WTC11 (cell line): ENCODE data around the gene RPL26. TPM values are rescaled to one million over a fixed set of nuclear protein-coding genes. Genes with fewer than 3 reads are reported as not detected.

Source experiments
- ATAC-seq: fragments of 200-7000 bp; cut with Tn5 transposase; 2 replicates; pipeline ENCODE4 v1.10.0; 2021; ENCODE audit warnings: mild to moderate bottlenecking, moderate library complexity
- Bru-seq: library from RNA; stranded (reverse); fragments of 400-500 nt; gene quantifications from one replicate; lab custom pipeline; 2021; lab: Mats Ljungman, UMichigan
- CTCF ChIA-PET: fragments of 300-600 bp; sonication (Branson Sonifier 250); formaldehyde crosslinking; loops from one replicate; lab custom pipeline; 2021; ENCODE audit warnings: antibody characterized with exemption; lab: Charles Lee
- POLR2A ChIA-PET: fragments of 350-600 bp; sonication (Branson Sonifier 250); formaldehyde crosslinking; loops from one replicate; lab custom pipeline; 2021; ENCODE audit warnings: antibody characterized with exemption; lab: Charles Lee
- DNase-seq: peaks from one replicate; pipeline ENCODE4 v3.0.0; 2021; ENCODE audit warnings: low spot score
- H3K27ac Mint-ChIP-seq: 2 replicates; pipeline ENCODE4 v1.8.0; 2021; ENCODE audit warnings: mixed read lengths
- H3K27me3 Mint-ChIP-seq: 2 replicates; pipeline ENCODE4 v1.8.0; 2021; ENCODE audit warnings: low read depth, mild to moderate bottlenecking, moderate library complexity, mixed read lengths
- H3K36me3 Mint-ChIP-seq: 2 replicates; pipeline ENCODE4 v1.8.0; 2021; ENCODE audit warnings: mixed read lengths
- H3K4me1 Mint-ChIP-seq: 2 replicates; pipeline ENCODE4 v1.8.0; 2022; ENCODE audit warnings: mixed read lengths
- H3K4me3 Mint-ChIP-seq: 2 replicates; pipeline ENCODE4 v1.8.0; 2021; ENCODE audit warnings: mild to moderate bottlenecking, moderate library complexity, mixed read lengths
- H3K9me3 Mint-ChIP-seq: 2 replicates; pipeline ENCODE4 v1.8.0; 2021; ENCODE audit warnings: mixed read lengths
- ATF1 ChIP-seq: sonication (generic); formaldehyde crosslinking; IDR thresholded peaks from 2 replicates; pipeline ENCODE4 v1.8.1; 2023; ENCODE audit warnings: mild to moderate bottlenecking, moderate library complexity, missing genetic modification reagents
- CTCF ChIP-seq: fragments of 200-600 bp; IDR thresholded peaks from 2 replicates; pipeline ENCODE4 v1.8.0; 2022; ENCODE audit warnings: antibody characterized with exemption
- ELF4 ChIP-seq: sonication (generic); formaldehyde crosslinking; IDR thresholded peaks from 2 replicates; pipeline ENCODE4 v1.8.1; 2022; ENCODE audit warnings: low read depth, mild to moderate bottlenecking, moderate library complexity, missing genetic modification reagents
- EMX1 ChIP-seq: fragments of 250-450 bp; sonication (Bioruptor Pico); IDR thresholded peaks from 2 replicates; pipeline ENCODE4 v1.8.0; 2021; ENCODE audit warnings: mild to moderate bottlenecking
- ERG ChIP-seq: fragments of 250-450 bp; sonication (Bioruptor Pico); IDR thresholded peaks from 2 replicates; pipeline ENCODE4 v1.8.0; 2021; ENCODE audit warnings: mild to moderate bottlenecking
- ETV6 ChIP-seq: sonication (generic); formaldehyde crosslinking; IDR thresholded peaks from 2 replicates; pipeline ENCODE4 v1.8.1; 2022; ENCODE audit warnings: mild to moderate bottlenecking, missing genetic modification reagents
- FOXK1 ChIP-seq: sonication (generic); formaldehyde crosslinking; IDR thresholded peaks from 2 replicates; pipeline ENCODE4 v1.8.0; 2022; ENCODE audit warnings: mild to moderate bottlenecking, moderate library complexity, missing genetic modification reagents
- GABPB1 ChIP-seq: sonication (generic); formaldehyde crosslinking; IDR thresholded peaks from 2 replicates; pipeline ENCODE4 v1.8.1; 2023; ENCODE audit warnings: mild to moderate bottlenecking, missing genetic modification reagents
- IRF1 ChIP-seq: sonication (generic); formaldehyde crosslinking; IDR thresholded peaks from 2 replicates; pipeline ENCODE4 v1.8.0; 2023; ENCODE audit warnings: missing genetic modification reagents
- MAX ChIP-seq: sonication (generic); formaldehyde crosslinking; IDR thresholded peaks from 2 replicates; pipeline ENCODE4 v1.8.0; 2022; ENCODE audit warnings: mild to moderate bottlenecking, missing genetic modification reagents
- MXD4 ChIP-seq: fragments of 250-450 bp; sonication (Bioruptor Pico); IDR thresholded peaks from 2 replicates; pipeline ENCODE4 v1.8.0; 2021; ENCODE audit warnings: mild to moderate bottlenecking, moderate library complexity, borderline replicate concordance
- MYBL2 ChIP-seq: sonication (generic); formaldehyde crosslinking; IDR thresholded peaks from 2 replicates; pipeline ENCODE4 v1.8.1; 2023; ENCODE audit warnings: mild to moderate bottlenecking, moderate library complexity, missing genetic modification reagents
- SOX15 ChIP-seq: fragments of 250-450 bp; sonication (Bioruptor Pico); IDR thresholded peaks from 2 replicates; pipeline ENCODE4 v1.9.0; 2021; ENCODE audit warnings: mild to moderate bottlenecking
- SP1 ChIP-seq: sonication (generic); formaldehyde crosslinking; conservative IDR thresholded peaks from 2 replicates; pipeline ENCODE4 v1.8.1; 2022; ENCODE audit warnings: missing genetic modification reagents
- TEAD4 ChIP-seq: sonication (generic); formaldehyde crosslinking; IDR thresholded peaks from 2 replicates; pipeline ENCODE4 v1.8.0; 2022; ENCODE audit warnings: mild to moderate bottlenecking, missing genetic modification reagents
- USF2 ChIP-seq: sonication (generic); formaldehyde crosslinking; IDR thresholded peaks from 2 replicates; pipeline ENCODE4 v1.8.1; 2023; ENCODE audit warnings: mild to moderate bottlenecking, missing genetic modification reagents, moderate library complexity
- ZBTB21 ChIP-seq: sonication (generic); formaldehyde crosslinking; IDR thresholded peaks from 2 replicates; pipeline ENCODE4 v1.8.1; 2023; ENCODE audit warnings: mild to moderate bottlenecking, missing genetic modification reagents, borderline replicate concordance
- ZBTB43 ChIP-seq: sonication (generic); formaldehyde crosslinking; IDR thresholded peaks from 2 replicates; pipeline ENCODE4 v1.8.1; 2023; ENCODE audit warnings: mild to moderate bottlenecking, missing genetic modification reagents
- ZMAT4 ChIP-seq: fragments of 250-450 bp; sonication (Bioruptor Pico); IDR thresholded peaks from 2 replicates; pipeline ENCODE4 v1.9.0; 2021; ENCODE audit warnings: mild to moderate bottlenecking
- ZNF425 ChIP-seq: fragments of 250-450 bp; sonication (Bioruptor Pico); conservative IDR thresholded peaks from 2 replicates; pipeline ENCODE4 v1.9.0; 2021; ENCODE audit warnings: mild to moderate bottlenecking
- long read RNA-seq, 3 experiments: library from RNA in 1 of 3; library from capped mRNA in 1 of 3; library from polyadenylated mRNA in 1 of 3; unstranded in 2 of 3; stranded (forward) in 1 of 3; transcript quantifications; one replicate each; pipeline ENCODE4 v2.0.0, GENCODE V29; 2021
- total RNA-seq: library from RNA; stranded (reverse); gene quantifications from 3 replicates; pipeline ENCODE4 v1.2.3, GENCODE V29; 2021

Gene RPL26
- total RNA-seq = 1,825 to 2,081 TPM (median 2,046 TPM) in 3 replicates
- percentile 100 among the genes with signal in this experiment for Bru-seq, nascent RNA
- long read RNA-seq, experiment 1, transcript RPL26-206 (4 exons, 763 nt) = minor isoform, 52 of 696 reads
- long read RNA-seq, experiment 1, transcript RPL26-214 (4 exons, 528 nt) = major isoform, 447 of 696 reads
- long read RNA-seq, experiment 1, transcript RPL26-209 (4 exons, 870 nt) = minor isoform, 84 of 696 reads
- long read RNA-seq, experiment 1, transcript RPL26-202 (2 exons, 456 nt) = minor isoform, 14 of 696 reads
- long read RNA-seq, experiment 1, partial matches to known transcripts = 56 of 696 reads
- long read RNA-seq, experiment 1, other reads (novel, unspliced or antisense) = 32 of 696 reads
- long read RNA-seq, experiment 2, transcript RPL26-214 (4 exons, 528 nt) = major isoform, 689 of 2,504 reads
- long read RNA-seq, experiment 2, transcript RPL26-202 (2 exons, 456 nt) = minor isoform, 25 of 2,504 reads
- long read RNA-seq, experiment 2, transcript RPL26-209 (4 exons, 870 nt) = minor isoform, 53 of 2,504 reads
- long read RNA-seq, experiment 2, transcript RPL26-206 (4 exons, 763 nt) = minor isoform, 32 of 2,504 reads
- long read RNA-seq, experiment 2, partial matches to known transcripts = 1,490 of 2,504 reads
- long read RNA-seq, experiment 2, other reads (novel, unspliced or antisense) = 207 of 2,504 reads
- long read RNA-seq, experiment 3, transcript RPL26-210 (4 exons, 563 nt) = minor isoform, 31 of 702 reads
- long read RNA-seq, experiment 3, transcript RPL26-206 (4 exons, 763 nt) = minor isoform, 129 of 702 reads
- long read RNA-seq, experiment 3, transcript RPL26-209 (4 exons, 870 nt) = major isoform, 468 of 702 reads
- long read RNA-seq, experiment 3, partial matches to known transcripts = 49 of 702 reads
- long read RNA-seq, experiment 3, other reads (novel, unspliced or antisense) = 19 of 702 reads

- H3K9me3 Mint-ChIP-seq = no peaks in the 10 kb centered on the region
- H3K27me3 Mint-ChIP-seq = no peaks in the 10 kb centered on the region
- peaks cover 48% of the 10 kb centered on the region for H3K36me3 Mint-ChIP-seq
- DNase-seq (peak; percentile 97), ATAC-seq (peak; percentile 91)
- ChIA-PET POLR2A (interaction anchor here (0.6 kb wide), 3 partner anchors 45 to 181 kb away, joined by 3 to 5 read pairs (median 3); no protein-coding TSS in a partner anchor), CTCF (interaction anchor here (0.6 to 2.1 kb wide), 30 partner anchors 10 to 583 kb away, joined by 3 to 27 read pairs (median 4); partner anchors contain the start of genes NDEL1, RANGRF and SLC25A35)
- peaks cover 48% of the 10 kb centered on the region for H3K4me1 Mint-ChIP-seq
- peak within 1 kb of the TSS; percentile 98 for H3K4me3 Mint-ChIP-seq
- peak within 1 kb of the TSS; percentile 98 for H3K27ac Mint-ChIP-seq
- TF ChIP-seq TEAD4 (CRISPR knock-in tag) (no peak; the same call in 1 of the 2 replicates), ELF4 (no peak), GABPB1 (CRISPR knock-in tag) (peak; percentile 47), EMX1 (CRISPR knock-in tag) (no peak), MAX (CRISPR knock-in tag) (peak; percentile 52), ZMAT4 (CRISPR knock-in tag) (peak; percentile 77; the same call in 1 of the 2 replicates), CTCF (peak; percentile 95), ERG (CRISPR knock-in tag) (no peak), IRF1 (CRISPR knock-in tag) (peak; percentile 45; the same call in 1 of the 2 replicates), MXD4 (no peak), SP1 (CRISPR knock-in tag) (peak; percentile 75), SOX15 (CRISPR knock-in tag) (no peak), ZNF425 (CRISPR knock-in tag) (no peak), FOXK1 (CRISPR knock-in tag) (peak; percentile 85), ATF1 (no peak), ETV6 (CRISPR knock-in tag) (peak; percentile 64; the same call in 1 of the 2 replicates), USF2 (CRISPR knock-in tag) (peak; percentile 48), MYBL2 (CRISPR knock-in tag) (peak; percentile 53; the same call in 1 of the 2 replicates), ZBTB43 (CRISPR knock-in tag) (peak; percentile 82), ZBTB21 (0 out of 2 replicates have a peak, but pooled peaks have one; percentile 48)
These were observed at the start of gene RPL26 for GRCh38 chr17:8383143-8383822. TSS of gene RPL26 (minus strand) at chr17:8383193. CDS start at chr17:8382310, 883 bp downstream.
